ENCODE data around the gene IGFL3. TPM values are rescaled to one million over a fixed set of nuclear protein-coding genes. Genes with fewer than 3 reads are reported as not detected.
"Not testable (repeated sequence)": the region's sequence is repeated elsewhere in the genome, so short reads cannot be mapped to it uniquely, and the experiment has no call there.

IGFL3 gene
- total RNA-seq (2014; rRNA removed; shearing (Covaris generic)): not detected in 2 replicates
- not detected in 2 replicates for polyA plus RNA-seq (2014; cell fraction: nucleus; rRNA removed)

DNA sequence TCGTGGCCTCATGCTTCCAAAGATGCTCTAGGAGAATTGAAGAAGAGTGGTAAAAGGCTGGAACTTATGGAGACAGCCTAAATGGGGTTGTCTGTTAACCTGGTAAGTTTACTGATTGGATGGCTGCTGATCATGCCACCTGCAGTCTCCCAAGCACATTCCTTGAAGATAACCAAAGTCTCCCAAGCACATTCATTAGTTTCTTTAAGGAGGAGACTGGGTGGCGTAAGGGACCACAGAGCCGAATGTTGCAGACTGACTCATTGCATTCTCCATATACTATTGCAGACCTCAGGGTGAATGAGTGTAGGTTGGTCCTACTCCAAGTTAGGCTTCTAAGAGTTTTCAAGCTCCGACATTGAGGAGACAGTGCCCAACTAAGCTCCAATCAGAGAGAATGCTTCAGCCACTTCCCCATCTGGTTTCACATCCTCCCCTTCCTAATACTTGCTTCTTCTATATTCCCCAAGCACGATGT is at the start of gene IGFL3:
TSS of gene IGFL3 (minus strand) at position 51 of the 478 bp plus-strand sequence. CDS start at position 12, 39 bp downstream.
- DNase-seq (ENCODE audit: extremely low read depth, low read depth): no peak

DNA sequence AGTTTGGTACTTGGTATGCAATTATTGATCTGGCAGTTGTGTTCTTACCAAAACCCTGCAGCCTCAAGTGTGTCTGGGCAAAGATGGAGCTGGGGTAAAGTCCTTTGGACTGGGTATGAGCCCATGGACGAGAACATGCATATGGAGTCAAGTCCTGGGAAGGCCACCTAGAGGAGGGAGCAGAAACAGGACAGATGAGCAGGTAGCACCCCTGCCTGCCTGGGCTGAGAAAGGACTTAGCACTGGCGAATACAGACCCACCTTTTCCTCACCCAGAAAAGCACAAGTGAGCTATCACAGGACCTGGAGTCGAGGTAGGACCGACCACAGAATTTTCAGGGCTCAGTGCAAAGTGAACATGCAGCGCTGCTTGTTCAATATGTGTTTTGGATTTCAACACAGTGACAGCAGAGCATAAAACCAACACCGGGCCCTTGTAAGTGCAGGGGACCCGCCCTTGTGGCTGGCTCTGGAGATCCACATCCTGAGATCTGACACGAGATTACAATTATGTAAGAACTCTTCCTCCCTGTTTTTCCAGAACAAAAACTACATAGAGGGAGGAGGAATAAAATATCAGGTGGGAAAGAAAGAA is 49.5 kb upstream of the IGFL3 start:
- DNase-seq (ENCODE audit: extremely low read depth, low read depth): no peak

DNA sequence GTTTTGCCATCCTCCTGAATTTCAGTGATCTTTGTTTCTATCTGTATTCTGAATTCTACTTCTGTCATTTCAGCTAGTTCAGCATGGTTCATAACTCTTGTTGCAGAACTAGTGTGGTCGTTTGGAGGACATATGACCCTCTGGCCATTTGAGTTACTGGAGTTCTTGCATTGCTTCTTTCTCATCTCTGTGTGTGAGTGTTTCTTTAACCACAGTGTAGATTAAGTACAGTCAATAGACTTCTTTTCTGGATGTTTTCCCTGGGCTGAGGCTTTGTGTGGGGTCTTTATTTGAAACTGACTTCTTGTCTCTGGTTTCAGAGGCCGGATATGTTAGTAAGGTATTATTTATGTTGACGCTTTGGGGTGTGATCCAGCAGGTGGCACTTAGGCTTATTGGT is 38.2 kb upstream of the IGFL3 start:
- DNase-seq (ENCODE audit: extremely low read depth, low read depth): no peak

DNA sequence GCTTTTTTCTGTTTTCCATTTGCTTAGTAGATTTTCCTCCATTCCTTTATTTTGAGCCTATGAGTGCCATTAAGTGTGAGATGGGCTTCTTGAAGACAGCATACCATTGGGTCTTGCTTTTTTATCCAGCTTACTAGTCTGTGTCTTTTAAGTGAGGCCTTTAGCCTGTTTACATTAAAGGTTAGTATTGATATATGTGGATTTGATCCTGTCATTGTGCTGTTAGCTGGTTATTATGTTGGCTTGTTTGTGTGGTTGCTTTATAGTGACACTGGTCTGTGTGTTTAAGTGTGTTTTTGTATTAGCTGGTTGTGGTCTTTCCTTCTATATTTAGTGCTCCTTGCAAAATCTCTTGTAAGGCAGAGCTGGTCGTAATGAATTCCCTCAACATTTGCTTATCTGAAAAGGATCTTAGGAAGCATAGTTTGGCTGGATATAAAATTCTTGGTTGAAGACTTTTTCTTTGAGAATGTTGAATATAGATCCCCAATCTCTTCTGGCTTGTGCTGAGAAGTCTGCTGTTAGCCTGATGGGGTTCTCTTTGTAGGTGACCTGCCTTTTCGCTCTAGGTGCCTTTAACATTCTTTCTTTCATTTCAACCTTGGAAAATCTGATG is 37.3 kb upstream of the IGFL3 start:
- DNase-seq (ENCODE audit: extremely low read depth, low read depth): not testable (repeated sequence)

DNA sequence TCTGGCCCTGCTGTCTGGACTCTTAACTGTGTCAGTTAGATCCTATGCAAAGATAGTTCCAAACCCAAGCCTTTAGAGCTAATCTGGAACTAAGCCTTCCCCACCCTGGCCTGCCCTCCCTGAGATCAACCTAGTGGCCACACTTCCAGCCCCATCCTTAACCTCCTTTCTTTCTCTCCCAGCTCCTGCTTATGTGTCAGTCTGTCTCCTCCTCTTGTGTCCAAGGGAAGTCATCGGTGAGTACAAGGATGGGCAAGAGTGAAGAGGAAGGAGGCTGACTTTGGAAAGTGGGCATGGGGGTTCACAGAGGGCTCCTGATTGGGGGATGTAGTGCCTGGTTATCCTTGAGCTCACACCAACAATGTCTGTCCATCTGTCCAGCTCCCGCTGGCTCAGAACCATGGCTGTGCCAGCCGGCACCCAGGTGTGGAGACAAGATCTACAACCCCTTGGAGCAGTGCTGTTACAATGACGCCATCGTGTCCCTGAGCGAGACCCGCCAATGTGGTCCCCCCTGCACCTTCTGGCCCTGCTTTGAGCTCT is 35.8 kb upstream of the IGFL3 start:
- DNase-seq (ENCODE audit: extremely low read depth, low read depth): no peak

DNA sequence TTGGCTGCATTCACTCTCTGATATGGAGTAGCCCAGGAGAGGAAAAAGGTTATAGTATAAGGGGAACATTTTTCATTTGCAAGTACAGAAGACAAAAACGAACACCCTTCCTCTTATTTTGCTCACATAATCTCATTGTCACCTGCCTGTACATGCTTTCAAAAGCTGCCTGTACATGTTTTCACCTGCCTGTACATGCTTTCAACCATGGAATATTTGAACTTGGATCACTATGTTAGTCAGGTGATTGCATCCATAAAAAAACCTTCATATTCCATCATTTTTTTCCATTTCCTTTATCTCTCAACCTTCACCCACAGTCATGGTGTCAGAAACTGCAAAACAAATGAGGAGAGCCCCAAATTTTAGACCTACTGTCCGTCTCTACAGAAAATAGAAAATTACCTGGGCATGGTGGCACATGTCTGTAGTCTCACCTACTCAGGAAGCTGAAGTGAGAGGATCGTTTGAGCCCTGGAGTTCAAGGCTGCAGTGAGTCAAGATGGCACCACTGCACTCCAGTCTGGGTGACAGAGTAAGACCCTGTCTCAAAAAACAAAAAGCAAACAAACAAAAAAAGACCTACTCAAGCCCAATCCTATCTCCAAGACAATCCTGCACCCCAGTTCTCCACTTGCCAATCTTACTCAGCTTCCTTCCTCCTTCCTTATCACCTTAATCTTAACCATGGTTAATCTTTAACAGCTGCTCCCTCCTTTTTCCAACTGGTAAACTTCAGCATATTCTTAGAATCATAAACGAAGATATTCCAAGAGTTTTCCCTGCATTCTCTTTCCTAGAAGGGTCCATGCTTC is 35.1 kb upstream of the IGFL3 start:
- no peak for DNase-seq (ENCODE audit: extremely low read depth, low read depth)

DNA sequence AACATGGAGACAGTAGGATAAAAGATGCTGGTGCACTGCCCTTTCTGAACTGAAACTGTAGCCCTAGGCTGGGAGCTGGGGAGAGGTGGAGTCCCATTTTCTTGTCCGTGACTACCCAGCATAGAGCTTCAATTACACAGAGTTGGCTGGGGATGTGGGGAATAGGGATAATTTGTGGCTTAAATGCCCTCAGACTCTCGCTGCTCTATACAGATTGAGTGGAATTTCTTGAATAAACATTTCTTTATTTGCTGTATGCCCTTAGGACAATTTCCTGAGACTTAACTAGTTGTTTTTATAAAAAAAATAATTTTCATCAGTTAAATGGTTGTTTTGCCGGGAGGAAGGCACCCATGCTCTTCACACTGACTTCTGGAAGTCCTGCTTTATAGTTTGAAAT is 30.7 kb upstream of the IGFL3 start:
- no peak for DNase-seq (ENCODE audit: extremely low read depth, low read depth)

DNA sequence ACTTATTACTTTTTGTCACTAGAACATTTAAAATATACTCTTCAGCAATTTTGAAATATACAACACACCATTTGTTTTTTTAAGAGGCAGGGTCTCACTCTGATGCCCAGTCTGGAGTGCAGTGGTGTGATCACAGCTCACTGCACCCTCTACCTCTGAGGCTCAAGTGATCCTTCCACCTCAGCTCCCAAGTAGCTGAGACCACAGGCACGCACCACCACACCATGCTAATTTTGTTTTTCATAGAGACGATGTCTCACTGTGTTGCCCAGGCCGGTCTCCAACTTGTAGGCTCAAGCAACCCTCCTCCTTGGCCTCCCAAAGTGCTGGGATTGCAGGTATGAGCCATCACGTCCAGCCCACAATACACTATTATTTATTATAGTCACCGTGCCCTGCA is 26.1 kb upstream of the IGFL3 start:
- DNase-seq (ENCODE audit: extremely low read depth, low read depth): no peak

DNA sequence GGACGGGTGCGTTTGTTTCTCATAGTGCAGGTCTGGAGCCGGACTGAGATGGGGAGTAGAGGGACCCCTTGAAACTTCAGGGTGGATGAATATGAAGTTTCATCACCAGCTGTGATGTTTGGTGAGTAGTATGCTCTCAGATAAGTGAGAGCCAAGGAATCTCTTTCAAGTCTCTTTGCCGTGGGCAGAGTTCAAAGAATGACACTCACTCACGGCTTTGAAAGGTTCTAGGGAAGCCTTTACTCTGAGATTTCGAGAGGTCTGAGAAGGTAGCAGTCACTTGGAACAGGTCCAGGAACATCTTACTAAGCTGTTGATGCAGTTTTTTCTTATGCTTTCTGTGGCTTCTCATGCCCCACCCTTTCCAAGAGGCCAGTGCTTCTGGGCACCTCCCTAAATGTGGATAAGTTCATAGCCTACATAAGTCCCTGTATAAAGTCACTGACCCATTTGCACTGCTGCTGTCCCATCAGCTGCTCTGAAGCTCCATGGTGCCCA is 23.4 kb upstream of the IGFL3 start, which contains the start of gene IGFL2:
TSS of gene IGFL2 (plus strand) at position 448 of the 498 bp plus-strand sequence. CDS start at position 489, 41 bp downstream.
- DNase-seq (ENCODE audit: extremely low read depth, low read depth): no peak

DNA sequence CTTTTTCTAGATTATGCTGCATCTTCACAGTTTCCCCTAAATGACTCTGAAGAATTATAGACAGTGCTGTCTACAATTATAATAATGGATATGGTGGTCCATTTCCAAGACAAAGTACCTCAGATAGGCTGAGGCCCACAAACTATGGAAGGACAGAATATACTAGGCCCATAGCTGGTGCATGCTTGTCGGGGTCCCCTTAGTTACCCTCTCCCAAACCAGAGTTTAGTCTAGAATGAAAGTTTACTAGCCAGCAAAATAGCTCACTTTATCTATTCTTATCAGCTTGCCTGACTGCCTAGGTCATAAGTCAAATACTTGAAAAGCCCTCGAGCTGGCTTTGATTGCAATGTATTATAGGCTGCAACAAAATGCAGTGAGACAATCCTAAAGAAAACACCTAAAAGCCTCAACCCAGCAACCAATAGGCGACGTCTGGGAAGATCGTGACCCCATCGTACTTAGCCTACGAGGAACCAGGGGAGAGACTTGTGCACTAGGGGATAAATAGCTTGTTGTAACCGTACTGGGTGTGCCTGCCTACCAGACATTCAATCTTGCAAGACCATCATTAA is 22.8 kb upstream of the IGFL3 start:
- DNase-seq (ENCODE audit: extremely low read depth, low read depth): no peak

DNA sequence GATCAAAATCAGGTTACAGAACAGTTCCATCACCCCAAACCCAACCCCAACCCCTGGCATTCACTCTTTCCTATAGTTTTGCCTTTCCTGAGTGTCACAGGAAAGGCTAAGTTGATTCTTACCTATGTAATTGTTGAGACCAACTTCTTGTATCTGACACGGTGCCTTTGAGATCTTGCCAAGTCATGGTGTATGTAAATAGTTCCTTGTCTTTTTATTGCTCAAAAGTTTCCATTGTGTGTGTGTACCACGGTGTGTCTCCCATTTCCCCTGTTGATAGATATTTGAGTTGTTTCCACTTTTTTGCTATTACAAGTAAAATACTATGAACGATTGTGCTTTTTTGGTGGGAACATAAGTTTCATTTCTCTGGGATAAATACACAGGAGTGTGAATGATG is 20.3 kb upstream of the IGFL3 start:
- no peak for DNase-seq (ENCODE audit: extremely low read depth, low read depth)

DNA sequence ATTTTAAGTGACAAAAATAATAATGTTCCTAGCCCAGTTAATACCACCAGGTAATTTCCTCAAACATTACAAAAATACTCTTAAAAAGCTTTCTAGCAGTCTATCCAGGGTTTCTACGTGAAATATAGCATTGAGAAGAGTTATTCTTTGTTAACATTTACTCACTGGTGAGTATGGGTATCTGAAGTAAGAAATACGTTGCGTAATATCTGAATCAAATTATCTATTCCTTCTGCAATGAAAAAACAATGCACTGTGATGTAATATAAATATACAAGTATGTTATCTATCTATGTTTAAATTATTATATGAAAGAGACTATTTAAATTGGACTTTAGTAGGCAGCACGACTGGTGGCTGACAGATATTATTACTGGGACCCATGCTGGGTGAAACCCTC is 17.8 kb upstream of the IGFL3 start:
- DNase-seq (ENCODE audit: extremely low read depth, low read depth): no peak

DNA sequence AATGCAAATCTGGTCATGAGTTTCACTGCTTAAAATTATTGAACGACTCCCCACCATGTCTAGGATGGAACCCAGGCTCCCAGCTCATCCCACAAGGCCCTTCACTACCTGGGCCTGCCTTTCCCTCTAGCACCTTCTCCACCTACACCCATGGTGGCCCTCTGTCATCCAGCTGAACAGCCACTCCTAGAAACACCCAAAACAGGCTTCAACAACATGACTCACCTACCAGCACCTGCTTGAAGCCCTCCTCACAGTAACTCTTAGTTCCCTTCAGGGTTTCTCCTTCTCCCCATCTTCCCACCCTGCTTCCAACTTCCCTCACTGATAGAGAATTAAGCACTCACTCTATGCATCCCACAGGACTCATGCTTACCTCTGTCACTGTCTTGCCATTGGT is 16.9 kb upstream of the IGFL3 start:
- no peak for DNase-seq (ENCODE audit: extremely low read depth, low read depth)

DNA sequence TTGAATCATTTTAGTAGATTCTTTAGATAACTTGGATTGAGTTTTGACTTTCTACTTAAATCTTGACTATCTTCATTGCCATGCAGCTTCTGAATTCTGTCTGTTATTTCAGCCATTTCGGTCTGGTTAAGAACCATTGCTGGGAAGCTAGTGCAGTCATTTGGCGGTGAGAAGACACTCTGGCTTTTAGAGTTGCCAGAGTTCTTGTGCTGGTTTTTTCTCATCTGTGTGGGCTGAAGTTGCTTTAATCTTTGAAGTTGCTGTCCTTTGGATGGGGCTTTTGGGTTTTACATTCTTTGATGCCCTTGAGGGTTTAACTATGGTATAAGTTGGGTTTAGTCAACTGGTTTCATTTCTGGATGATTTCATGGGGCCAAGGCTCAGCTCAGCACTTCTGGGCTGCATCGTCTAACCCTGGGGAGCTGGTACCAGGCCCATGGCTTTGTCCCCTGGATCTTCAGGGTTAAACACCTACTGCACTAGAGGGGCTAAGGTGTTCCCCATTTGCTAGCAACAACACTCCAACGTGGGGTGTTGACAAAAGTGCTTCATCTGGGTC is 13.5 kb upstream of the IGFL3 start:
- no peak for DNase-seq (ENCODE audit: extremely low read depth, low read depth)

DNA sequence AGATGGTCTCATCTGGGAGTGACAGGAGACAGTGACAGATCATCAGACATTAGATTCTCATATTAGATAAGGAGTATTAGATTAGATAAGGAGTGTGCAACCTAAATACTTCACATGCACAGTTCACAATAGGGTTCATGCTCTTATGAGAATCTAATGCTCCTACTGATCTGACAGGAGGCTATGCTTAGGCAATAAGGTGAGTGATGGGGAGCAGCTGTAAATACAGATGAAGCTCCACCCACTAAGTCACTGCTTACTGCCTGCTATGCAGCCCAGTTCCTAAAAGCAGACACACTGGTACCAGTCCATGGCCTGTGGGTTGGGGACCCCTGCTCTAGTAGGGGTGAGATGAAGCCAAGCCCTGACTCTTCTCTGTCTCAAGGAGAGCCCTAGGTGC is 10.0 kb upstream of the IGFL3 start:
- no peak for DNase-seq (ENCODE audit: extremely low read depth, low read depth)

DNA sequence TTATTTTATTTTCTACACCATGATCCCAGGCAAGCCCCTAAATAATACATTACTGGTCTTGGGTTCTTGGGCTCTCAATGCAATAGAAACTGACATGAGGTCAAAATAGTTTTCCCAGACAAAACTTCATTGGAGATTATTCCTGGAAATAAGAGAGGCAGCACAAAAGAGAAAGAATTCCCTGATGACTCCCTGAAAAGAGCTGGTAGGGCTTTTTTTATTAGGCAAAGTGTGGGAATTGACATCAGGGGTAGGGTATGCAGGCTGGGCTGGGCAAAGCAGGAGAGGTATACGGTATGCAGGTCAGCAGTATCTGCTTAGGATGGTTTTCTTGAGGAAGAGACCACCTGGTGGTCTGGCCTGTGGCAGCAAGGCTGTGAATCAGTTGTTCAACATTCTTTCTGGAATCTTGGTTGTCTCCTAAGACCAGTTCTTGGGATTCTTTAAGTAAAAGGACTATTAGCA is 9.3 kb upstream of the IGFL3 start:
- DNase-seq (ENCODE audit: extremely low read depth, low read depth): no peak

DNA sequence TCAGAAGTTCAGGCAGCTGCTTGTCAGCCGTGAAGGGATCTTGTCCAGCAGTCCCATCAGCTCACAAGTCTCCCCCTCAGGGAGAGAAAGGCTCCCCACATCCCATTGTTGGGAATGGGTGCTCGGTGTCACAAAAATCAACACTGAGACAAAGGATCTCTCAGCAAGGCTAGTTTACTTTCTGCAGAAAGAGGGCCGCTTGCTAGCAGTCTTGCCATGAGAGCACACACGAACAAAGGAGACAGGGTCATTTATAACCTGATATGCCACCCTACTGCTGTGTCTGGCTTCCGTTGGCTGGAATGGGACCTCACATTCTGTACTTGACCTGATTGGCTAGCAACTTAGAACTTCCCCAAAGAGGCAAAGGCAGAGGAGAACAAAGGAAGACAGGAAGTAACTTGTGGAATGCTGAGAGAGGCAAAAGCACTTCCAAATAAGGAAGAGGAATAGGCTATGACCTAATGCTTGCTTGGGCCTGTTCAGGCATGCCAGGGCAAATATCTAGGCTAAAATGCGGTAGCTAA is 8.7 kb upstream of the IGFL3 start:
- DNase-seq (ENCODE audit: extremely low read depth, low read depth): peak; percentile 88

DNA sequence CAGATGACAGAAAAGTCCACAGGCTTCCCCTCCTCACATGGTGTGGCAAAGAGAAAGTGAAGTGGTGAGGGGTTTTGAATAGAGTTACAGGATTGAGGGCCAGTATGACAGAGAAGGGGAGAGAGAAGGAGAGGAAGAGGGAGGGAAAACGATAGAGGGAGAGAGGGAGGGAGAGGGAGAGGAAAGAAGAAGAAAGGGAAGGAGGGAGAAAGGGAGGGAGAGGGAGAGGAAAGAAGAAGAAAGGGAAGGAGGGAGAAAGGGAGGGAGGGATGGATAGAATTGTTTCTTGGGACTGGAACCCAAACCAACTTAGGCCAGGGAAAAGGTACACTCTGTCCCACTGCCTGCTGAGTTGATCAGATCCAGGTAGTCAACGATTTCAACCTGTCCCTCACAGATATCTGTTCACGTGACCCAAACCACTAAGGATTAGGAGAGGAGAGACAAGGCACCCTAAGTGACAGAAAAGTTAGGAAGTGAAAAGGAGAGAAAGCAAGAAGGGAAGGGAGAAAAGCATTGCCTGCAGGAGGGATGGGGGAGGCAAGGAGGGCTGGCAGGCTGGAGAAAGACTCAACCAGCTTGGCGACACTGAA is 8.1 kb upstream of the IGFL3 start:
- DNase-seq (ENCODE audit: extremely low read depth, low read depth): no peak

DNA sequence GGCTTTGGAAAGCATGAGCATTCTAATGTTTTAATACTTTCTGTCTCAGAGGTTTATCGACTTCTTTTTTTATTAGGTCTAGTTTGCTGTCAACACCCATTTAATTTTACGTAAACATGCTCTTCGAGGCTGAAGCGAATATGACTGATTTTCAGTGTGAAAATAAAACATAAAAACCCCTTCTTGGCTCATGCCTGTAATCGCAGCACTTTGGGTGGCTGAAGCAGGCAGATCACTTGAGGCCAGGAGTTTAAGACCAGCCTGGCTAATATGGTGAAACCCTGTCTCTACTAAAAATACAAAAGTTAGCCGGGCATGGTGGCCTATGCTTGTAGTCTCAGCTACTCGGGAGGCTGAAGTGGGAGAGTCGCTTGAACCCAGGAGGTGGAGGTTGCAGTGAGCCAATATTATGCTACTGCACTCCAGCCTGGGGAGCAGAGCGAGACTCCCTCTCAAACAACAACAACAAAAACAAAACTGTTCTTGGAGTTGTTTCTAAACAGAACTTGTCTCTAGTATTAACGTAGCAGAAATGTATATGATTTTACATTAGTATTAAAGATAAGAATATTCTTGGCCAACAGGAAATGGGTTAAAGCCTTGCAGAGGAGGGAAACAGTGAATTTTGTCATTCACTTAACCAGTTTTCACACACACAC is 7.1 kb upstream of the IGFL3 start:
- DNase-seq (ENCODE audit: extremely low read depth, low read depth): no peak
